Neural cell (in vitro differentiated cells): ENCODE data around the gene CTRL.

Experiments used
- CTCF ChIP-seq: fragments of 450-650 bp; IDR thresholded peaks from 2 replicates; pipeline ENCODE4 v1.5.1; 2014; ENCODE audit warnings: antibody characterized with exemption, mild to moderate bottlenecking, moderate library complexity; ENCODE audit not compliant: poor library complexity, severe bottlenecking
- EZH2 ChIP-seq: fragments of 200-600, 300-800 bp; shearing (Covaris generic), sonication (generic); IDR thresholded peaks from 2 replicates; pipeline ENCODE4 v1.6.1; 2014; ENCODE audit warnings: antibody characterized with exemption, low read length, borderline replicate concordance, mild to moderate bottlenecking; ENCODE audit not compliant: insufficient read depth, poor library complexity, severe bottlenecking
- REST ChIP-seq: IDR thresholded peaks from 2 replicates; pipeline ENCODE4 v1.6.1; 2012; ENCODE audit warnings: borderline replicate concordance
- TAF1 ChIP-seq: IDR thresholded peaks from 2 replicates; pipeline ENCODE4 v1.6.1; 2012; ENCODE audit warnings: low read depth

DNA sequence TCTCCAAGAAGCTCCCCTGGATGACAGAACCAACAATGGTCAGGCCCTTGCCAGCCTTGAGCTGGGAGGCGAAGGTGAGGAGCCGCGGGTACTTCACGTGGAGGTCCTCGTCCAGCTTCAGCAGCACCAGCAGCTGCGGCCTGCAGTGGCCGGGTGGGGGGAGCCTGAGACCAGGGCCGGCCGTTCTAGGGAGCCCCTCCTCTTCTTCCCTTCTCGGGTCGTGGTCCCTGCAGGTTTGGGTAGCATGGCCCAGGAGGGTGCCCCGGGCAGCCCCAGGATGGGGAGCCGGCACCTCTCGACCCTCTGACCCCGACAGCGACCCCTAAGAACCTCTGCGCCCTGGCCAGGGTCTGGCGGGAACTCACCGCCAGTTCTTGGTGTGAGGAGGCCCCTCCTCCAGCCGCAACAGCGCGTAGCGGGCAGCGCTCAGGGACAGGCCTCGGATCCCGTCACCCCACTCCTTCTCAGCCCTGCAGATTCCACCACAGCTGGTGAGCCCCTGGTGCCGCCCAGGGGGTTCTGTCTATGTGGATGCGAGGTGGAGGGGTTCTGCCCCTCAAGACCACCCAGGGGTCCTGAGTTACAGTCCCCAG is 15.4 kb upstream of the CTRL start:
- TF ChIP-seq CTCF (no peak), TAF1 (no peak), EZH2 (no peak), REST (no peak)
